Activated B cell treated with CpG ODN at 0.5 μM for 24 hours (primary cell): Measurements from ENCODE around the gene ARHGAP10. TPM values are rescaled to one million over a fixed set of nuclear protein-coding genes. Genes with fewer than 3 reads are reported as not detected.

Source experiments
- ATAC-seq: fragments of 200-7000 bp; cut with Tn5 transposase; one replicate; pipeline ENCODE4 v1.10.0; 2021; ENCODE audit warnings: low read depth, mild to moderate bottlenecking, moderate library complexity
- CTCF ChIA-PET: fragments of 350-600 bp; sonication (Branson Sonifier 250); formaldehyde crosslinking; loops from one replicate; lab custom pipeline; 2021; ENCODE audit warnings: antibody characterized with exemption; lab: Charles Lee
- POLR2A ChIA-PET: fragments of 350-600 bp; sonication (Branson Sonifier 250); formaldehyde crosslinking; loops from one replicate; lab custom pipeline; 2021; ENCODE audit warnings: antibody characterized with exemption; lab: Charles Lee
- DNase-seq: peaks from one replicate; pipeline ENCODE4 v3.0.0; 2022
- H3K27ac Mint-ChIP-seq: one replicate; pipeline ENCODE4 v1.8.0; 2020; ENCODE audit warnings: mixed read lengths
- H3K27me3 Mint-ChIP-seq: one replicate; pipeline ENCODE4 v1.8.0; 2021; ENCODE audit warnings: mixed read lengths
- H3K36me3 Mint-ChIP-seq: one replicate; pipeline ENCODE4 v1.8.0; 2021; ENCODE audit warnings: low read depth, mixed read lengths
- H3K4me1 Mint-ChIP-seq: one replicate; pipeline ENCODE4 v1.8.0; 2021; ENCODE audit warnings: mixed read lengths
- H3K4me3 Mint-ChIP-seq: one replicate; pipeline ENCODE4 v1.8.0; 2020; ENCODE audit warnings: mild to moderate bottlenecking, mixed read lengths
- H3K9me3 Mint-ChIP-seq: one replicate; pipeline ENCODE4 v1.8.0; 2020; ENCODE audit warnings: mixed read lengths
- intact Hi-C: fragments of 100-400 bp; cut with micrococcal nuclease; formaldehyde crosslinking; loops from one replicate; pipeline ENCODE4 v1.15.1; 2024
- total RNA-seq: library from RNA; stranded (reverse); gene quantifications from 2 replicates; pipeline ENCODE4 v1.2.3, GENCODE V29; 2022
- TF ChIP-seq, protein P1 (sequence below): fragments of 200-600 bp; IDR thresholded peaks from one replicate; pipeline ENCODE4 v1.8.0; 2022; ENCODE audit warnings: antibody characterized with exemption, mild to moderate bottlenecking

The ARHGAP10 gene
- total RNA-seq, 1 donor from 2014 or later = 0.60 TPM

DNA sequence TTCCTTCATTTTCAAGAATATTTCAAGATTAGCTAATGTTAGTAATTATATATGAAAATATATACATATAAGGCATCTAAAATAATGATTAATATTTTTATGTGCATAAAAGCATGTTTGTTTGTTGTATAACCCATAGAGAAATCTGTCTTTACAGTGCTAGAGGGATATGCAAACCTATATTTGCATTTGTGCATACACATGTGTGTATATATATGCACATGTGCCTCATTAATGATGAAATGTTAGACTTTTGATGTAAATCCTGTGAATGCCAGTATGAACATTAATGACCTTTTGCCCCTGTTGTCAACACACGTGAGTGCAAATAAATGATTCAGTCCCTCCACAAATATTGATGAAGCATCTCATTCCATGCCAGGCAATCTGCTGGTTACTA, 197.9 kb downstream of the ARHGAP10 start:
- ChIA-PET POLR2A (no interaction called here), CTCF (no interaction called here)
- intact Hi-C loops = no loop called here

GRCh38 chr4:147933316-147933715, 201.4 kb downstream of the ARHGAP10 start:
- Mint-ChIP-seq H3K9me3 (no peaks in the 10 kb centered on the region), H3K4me1 (no peaks in the 10 kb centered on the region), H3K27me3 (no peaks in the 10 kb centered on the region), H3K4me3 (no peak overlapping the region), H3K27ac (no peak overlapping the region), H3K36me3 (no peaks in the 10 kb centered on the region)
- intact Hi-C loops = no loop called here
- ATAC-seq (no peak), DNase-seq (no peak)
- ChIA-PET POLR2A (no interaction called here), CTCF (no interaction called here)
- TF ChIP-seq, protein P1, sequence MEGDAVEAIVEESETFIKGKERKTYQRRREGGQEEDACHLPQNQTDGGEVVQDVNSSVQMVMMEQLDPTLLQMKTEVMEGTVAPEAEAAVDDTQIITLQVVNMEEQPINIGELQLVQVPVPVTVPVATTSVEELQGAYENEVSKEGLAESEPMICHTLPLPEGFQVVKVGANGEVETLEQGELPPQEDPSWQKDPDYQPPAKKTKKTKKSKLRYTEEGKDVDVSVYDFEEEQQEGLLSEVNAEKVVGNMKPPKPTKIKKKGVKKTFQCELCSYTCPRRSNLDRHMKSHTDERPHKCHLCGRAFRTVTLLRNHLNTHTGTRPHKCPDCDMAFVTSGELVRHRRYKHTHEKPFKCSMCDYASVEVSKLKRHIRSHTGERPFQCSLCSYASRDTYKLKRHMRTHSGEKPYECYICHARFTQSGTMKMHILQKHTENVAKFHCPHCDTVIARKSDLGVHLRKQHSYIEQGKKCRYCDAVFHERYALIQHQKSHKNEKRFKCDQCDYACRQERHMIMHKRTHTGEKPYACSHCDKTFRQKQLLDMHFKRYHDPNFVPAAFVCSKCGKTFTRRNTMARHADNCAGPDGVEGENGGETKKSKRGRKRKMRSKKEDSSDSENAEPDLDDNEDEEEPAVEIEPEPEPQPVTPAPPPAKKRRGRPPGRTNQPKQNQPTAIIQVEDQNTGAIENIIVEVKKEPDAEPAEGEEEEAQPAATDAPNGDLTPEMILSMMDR = no peak

More for the DNA sequence above, 197.9 kb downstream of the ARHGAP10 start:
- ATAC-seq (no peak), DNase-seq (no peak)
- Mint-ChIP-seq H3K27ac (no peak overlapping the region), H3K4me3 (no peak overlapping the region), H3K36me3 (no peaks in the 10 kb centered on the region), H3K9me3 (no peaks in the 10 kb centered on the region), H3K27me3 (no peaks in the 10 kb centered on the region), H3K4me1 (no peaks in the 10 kb centered on the region)
- TF ChIP-seq, protein P1 = no peak

- H3K27me3 Mint-ChIP-seq = no peaks in the 10 kb centered on the region
- TF ChIP-seq, protein P1 = no peak
- no peaks in the 10 kb centered on the region for H3K4me1 Mint-ChIP-seq
- H3K9me3 Mint-ChIP-seq = no peaks in the 10 kb centered on the region
- ATAC-seq (no peak), DNase-seq (no peak)
- intact Hi-C loops = no loop called here
- ChIA-PET POLR2A (no interaction called here), CTCF (no interaction called here)
- H3K27ac Mint-ChIP-seq = no peak overlapping the region
- H3K36me3 Mint-ChIP-seq = no peaks in the 10 kb centered on the region
- H3K4me3 Mint-ChIP-seq = no peak overlapping the region
Measured at GRCh38 chr4:147933779-147934178, 201.9 kb downstream of the ARHGAP10 start.

DNA sequence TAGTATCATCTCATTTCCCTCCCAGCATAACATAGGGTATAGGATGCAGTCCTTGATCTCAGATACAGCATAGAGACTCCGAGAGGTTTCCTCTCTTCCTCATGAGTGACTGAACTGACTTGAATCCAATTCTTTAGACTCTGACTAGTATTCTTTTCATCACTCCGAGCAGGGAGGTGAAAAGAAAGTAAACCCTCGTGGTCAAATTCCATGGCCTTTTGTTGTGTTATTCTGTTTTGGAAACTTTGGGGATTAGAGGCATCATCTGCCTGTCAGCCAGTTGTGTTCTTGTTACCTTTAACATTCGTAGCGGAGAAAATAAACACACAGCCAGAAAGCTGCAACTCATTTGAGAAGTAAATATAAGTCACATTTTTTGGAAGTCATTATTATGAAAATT, 206.6 kb downstream of the ARHGAP10 start:
- no peak for DNase-seq
- CTCF ChIA-PET = no interaction called here
- no peaks in the 10 kb centered on the region for H3K36me3 Mint-ChIP-seq
- no peaks in the 10 kb centered on the region for H3K9me3 Mint-ChIP-seq
- TF ChIP-seq, protein P1 = no peak
- H3K27me3 Mint-ChIP-seq = no peaks in the 10 kb centered on the region
- H3K27ac Mint-ChIP-seq = no peak overlapping the region
- no peak for ATAC-seq
- POLR2A ChIA-PET = no interaction called here
- peaks cover 8% of the 10 kb centered on the region for H3K4me1 Mint-ChIP-seq
- no peak overlapping the region for H3K4me3 Mint-ChIP-seq
- intact Hi-C loops = no loop called here

DNA sequence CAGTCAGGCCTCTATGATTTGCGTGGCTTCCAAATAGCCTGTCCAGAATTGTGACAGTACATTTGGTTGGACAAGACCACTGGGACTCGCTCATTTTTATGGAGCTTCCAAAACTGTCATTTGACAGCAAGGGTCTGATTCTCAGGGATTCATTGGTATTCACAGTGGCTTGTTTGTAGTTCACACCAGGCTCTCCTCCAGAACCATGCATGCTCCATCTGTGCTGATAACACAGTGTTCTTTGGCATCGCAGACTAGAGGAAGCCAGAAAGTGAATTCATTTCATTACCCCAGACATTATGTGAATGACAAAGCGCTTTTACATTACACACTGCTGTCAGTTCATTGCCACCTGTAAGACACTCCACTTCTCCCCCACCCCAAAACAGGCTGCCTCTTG, 208.3 kb downstream of the ARHGAP10 start:
- TF ChIP-seq, protein P1 = no peak
- H3K36me3 Mint-ChIP-seq = no peaks in the 10 kb centered on the region
- ATAC-seq (no peak), DNase-seq (no peak)
- H3K4me3 Mint-ChIP-seq = no peak overlapping the region
- CTCF ChIA-PET = no interaction called here
- intact Hi-C loops = no loop called here
- H3K4me1 Mint-ChIP-seq = peaks cover 18% of the 10 kb centered on the region
- no peak overlapping the region for H3K27ac Mint-ChIP-seq
- H3K27me3 Mint-ChIP-seq = peaks cover 3% of the 10 kb centered on the region
- POLR2A ChIA-PET = no interaction called here
- H3K9me3 Mint-ChIP-seq = no peaks in the 10 kb centered on the region
